Esophagus muscularis mucosa (tissue), 4 donors: ENCODE measurements around the gene SLC25A13. TPM values are rescaled to one million over a fixed set of nuclear protein-coding genes. Genes with fewer than 3 reads are reported as not detected.

Source experiments
- DNase-seq: peaks from one replicate; pipeline ENCODE4 v3.0.0-alpha.2; 2017; ENCODE audit errors: extremely low spot score
- H3K27ac ChIP-seq, 4 donors: fragments of 200-600 bp; sonication (generic); replicated peaks in 1 of 4; 1 replicate in 3 of 4; 2 replicates in 1 of 4; pipeline ENCODE4 v1.5.1; 2016 to 2019; ENCODE audit warnings: mild to moderate bottlenecking in 1 of 4
- H3K27me3 ChIP-seq, 4 donors: fragments of 200-600 bp; sonication (generic); one replicate each; pipeline versions ENCODE4 v1.5.1 to v1.6.0; 2016 to 2019
- H3K36me3 ChIP-seq, 4 donors: fragments of 200-600 bp; sonication (generic); one replicate each; pipeline ENCODE4 v1.5.1; 2016 to 2019
- H3K4me1 ChIP-seq, 4 donors: fragments of 200-600 bp; sonication (generic); one replicate each; pipeline ENCODE4 v1.5.1; 2016 to 2019
- H3K4me3 ChIP-seq, 4 donors: fragments of 200-600 bp; sonication (generic); 1 replicate in 2 of 4; 2 replicates in 2 of 4; pipeline ENCODE4 v1.5.1; 2016 to 2019; ENCODE audit warnings: mild to moderate bottlenecking in 4 of 4, moderate library complexity in 1 of 4
- H3K9me3 ChIP-seq, 4 donors: fragments of 200-600 bp; sonication (generic); 1 replicate in 3 of 4; 2 replicates in 1 of 4; pipeline ENCODE4 v1.5.1; 2016 to 2019
- CTCF ChIP-seq, 3 experiments: fragments of 200-600 bp in 2 of 3; fragments of 450-650 bp in 1 of 3; sonication (generic) in 2 of 3; IDR thresholded peaks; one replicate each; pipeline ENCODE4 v1.5.1; 2017 to 2019; ENCODE audit warnings: antibody characterized with exemption in 3 of 3, mild to moderate bottlenecking in 2 of 3, moderate library complexity in 1 of 3
- EP300 ChIP-seq: sonication (generic); formaldehyde crosslinking; IDR thresholded peaks from one replicate; pipeline ENCODE4 v1.6.1; 2017; ENCODE audit warnings: antibody characterized with exemption
- POLR2A ChIP-seq: fragments of 450-650 bp; IDR thresholded peaks from one replicate; pipeline ENCODE4 v1.6.1; 2017; ENCODE audit warnings: antibody characterized with exemption, moderate library complexity, mild to moderate bottlenecking, low read depth
- POLR2AphosphoS5 ChIP-seq, 2 donors: sonication (generic); formaldehyde crosslinking; IDR thresholded peaks; one replicate each; pipeline ENCODE4 v1.6.1; 2017; ENCODE audit warnings: antibody characterized with exemption in 2 of 2
- WGBS: methylation state at CpG from one replicate; pipeline ENCODE4 v1.1.5; 2018; 5-methylcytosine and 5-hydroxymethylcytosine counted together
- intact Hi-C: fragments of 100-400 bp; cut with DNase I; formaldehyde crosslinking; loops from one replicate; pipeline ENCODE4 v1.15.1; 2023
- total RNA-seq, 4 donors: library from RNA; depleted of rRNA; stranded (reverse); fragments of >200 nt; gene quantifications; one replicate each; pipeline versions ENCODE4 v1.1.0 to v1.2.1, GENCODE V29; 2016

SLC25A13 gene
- total RNA-seq, 4 donors from 2014 or later: 8.6 to 17.4 (median 14.4) TPM

- Histone ChIP-seq H3K27ac (peak overlapping the region; percentile 43 to 56 (median 52)), H3K9me3 (no peaks in the 10 kb centered on the region), H3K4me1 (peaks cover 17 to 38% (median 34%) of the 10 kb centered on the region in 4 donors), H3K27me3 (no peaks in the 10 kb centered on the region), H3K36me3 (peaks cover 0 to 10% (median 4%) of the 10 kb centered on the region in 4 donors), H3K4me3 (no peak overlapping the region)
- intact Hi-C loops: loop anchor here (5.0 kb wide), 1 partner anchor 87 kb away; the partner anchor contains the start of gene SLC25A13
- no peak for TF ChIP-seq POLR2A
- no peak for TF ChIP-seq POLR2AphosphoS5 (IDR thresholded peaks at IDR 0.05)
- TF ChIP-seq CTCF (IDR thresholded peaks at IDR 0.05): no peak
- TF ChIP-seq EP300: no peak
- WGBS: 89% methylated on average over 2 of the region's 2 CpGs
- DNase-seq: no peak
Observed at GRCh38 chr7:96235281-96235680, 86.6 kb downstream of the SLC25A13 start.

- no peaks in the 10 kb centered on the region for H3K27me3 ChIP-seq
- WGBS: 96% methylated on average over 5 of the region's 5 CpGs
- no peak for DNase-seq
- no peak overlapping the region for H3K4me3 ChIP-seq
- no peak overlapping the region for H3K27ac ChIP-seq
- intact Hi-C loops: no loop called here
- H3K36me3 ChIP-seq: peaks cover 0 to 17% (median 14%) of the 10 kb centered on the region in 4 donors
- no peak for TF ChIP-seq CTCF (IDR thresholded peaks at IDR 0.05)
- no peak for TF ChIP-seq POLR2A
- TF ChIP-seq POLR2AphosphoS5 (IDR thresholded peaks at IDR 0.05): no peak
- TF ChIP-seq EP300: no peak
- H3K9me3 ChIP-seq: no peaks in the 10 kb centered on the region
- peaks cover 17 to 38% (median 34%) of the 10 kb centered on the region in 4 donors for H3K4me1 ChIP-seq
Observed at GRCh38 chr7:96233528-96234154, 88.3 kb downstream of the SLC25A13 start.

GRCh38 chr7:96233084-96233483, 88.8 kb downstream of the SLC25A13 start:
- intact Hi-C loops: no loop called here
- WGBS: 97% methylated on average over 3 of the region's 3 CpGs

GRCh38 chr7:96228760-96229159, 93.1 kb downstream of the SLC25A13 start:
- Histone ChIP-seq H3K36me3 (peaks cover 0 to 15% (median 12%) of the 10 kb centered on the region in 4 donors), H3K9me3 (no peaks in the 10 kb centered on the region), H3K27ac (no peak overlapping the region), H3K27me3 (no peaks in the 10 kb centered on the region), H3K4me1 (peaks cover 0 to under 1% (median 0%) of the 10 kb centered on the region in 4 donors), H3K4me3 (no peak overlapping the region)
- DNase-seq: no peak
- TF ChIP-seq EP300: no peak
- TF ChIP-seq POLR2AphosphoS5 (IDR thresholded peaks at IDR 0.05): no peak
- no peak for TF ChIP-seq POLR2A
- TF ChIP-seq CTCF (IDR thresholded peaks at IDR 0.05): no peak
- intact Hi-C loops: no loop called here
- WGBS: 100% methylated on average over 5 of the region's 22 CpGs

More at GRCh38 chr7:96233084-96233483, 88.8 kb downstream of the SLC25A13 start:
- Histone ChIP-seq H3K36me3 (peaks cover 0 to 21% (median 16%) of the 10 kb centered on the region in 4 donors), H3K27ac (no peak overlapping the region), H3K9me3 (no peaks in the 10 kb centered on the region), H3K4me3 (no peak overlapping the region), H3K4me1 (peaks cover 17 to 38% (median 34%) of the 10 kb centered on the region in 4 donors), H3K27me3 (no peaks in the 10 kb centered on the region)
- TF ChIP-seq POLR2AphosphoS5 (IDR thresholded peaks at IDR 0.05): no peak
- TF ChIP-seq POLR2A: no peak
- no peak for TF ChIP-seq CTCF (IDR thresholded peaks at IDR 0.05)
- TF ChIP-seq EP300: no peak
- DNase-seq: no peak
